GM21619 (cell line): Measurements from ENCODE around the gene MAGI1.

Experiments used
- ATAC-seq: cut with Tn5 transposase; IDR thresholded peaks from one replicate; pipeline ENCODE4 v1.9.1; 2021; ENCODE audit not compliant: unreplicated experiment

MAGI1 gene

GRCh38 chr3:65411367-65411766 lies 627.4 kb downstream of the MAGI1 start:
- no peak for ATAC-seq

GRCh38 chr3:65409176-65409569 lies 629.5 kb downstream of the MAGI1 start:
- ATAC-seq = no peak

DNA sequence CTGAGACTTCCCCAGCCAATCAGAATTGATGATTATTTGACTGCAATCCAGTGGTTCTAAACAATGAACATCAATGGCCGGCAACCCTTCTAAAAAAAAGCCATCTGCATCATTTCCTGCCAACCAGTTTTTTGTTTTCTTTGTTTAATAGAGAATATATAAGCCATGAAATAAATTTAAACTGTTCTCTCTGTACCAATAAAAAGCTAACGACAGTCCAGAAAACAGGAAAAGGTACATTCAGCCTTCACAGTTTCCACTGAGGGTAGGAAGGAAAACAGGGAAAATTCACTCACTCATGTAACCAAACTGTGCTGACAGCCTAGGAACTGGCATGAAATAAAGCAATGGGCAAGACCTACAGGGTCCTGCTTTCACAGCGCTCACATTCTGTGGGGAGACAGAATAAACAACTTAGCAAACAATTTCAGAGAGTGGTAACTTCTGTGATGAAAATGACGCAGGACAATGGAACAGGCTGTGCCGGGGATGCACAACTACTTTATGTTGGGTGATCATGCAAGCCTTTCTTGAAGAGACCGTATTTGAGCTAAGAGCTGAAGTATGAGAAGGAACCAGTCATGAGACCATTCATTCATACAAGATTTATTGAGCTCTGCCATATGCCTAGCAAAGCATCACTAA lies 630.1 kb downstream of the MAGI1 start:
- ATAC-seq = no peak

GRCh38 chr3:65406470-65406869 lies 632.2 kb downstream of the MAGI1 start:
- ATAC-seq = no peak

DNA sequence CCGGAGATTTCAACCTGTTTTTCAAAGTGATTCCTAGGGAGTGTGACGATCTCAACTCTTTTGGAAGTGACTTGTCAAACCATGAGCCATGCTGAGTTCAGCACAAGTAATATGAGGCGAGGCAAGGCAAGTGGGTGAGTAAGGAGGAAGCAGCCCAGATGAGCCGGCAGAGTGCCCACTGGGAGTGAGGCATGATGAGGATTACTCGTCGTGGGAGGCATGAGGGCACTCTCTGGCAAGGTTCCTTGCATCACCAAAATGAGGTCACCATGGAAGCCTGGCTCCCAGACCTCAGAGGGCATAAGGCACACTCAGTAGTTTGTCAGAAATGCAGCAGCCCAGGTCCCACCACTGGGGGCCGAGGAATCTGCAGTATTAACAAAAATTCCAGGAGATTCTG lies 636.1 kb downstream of the MAGI1 start:
- ATAC-seq = no peak

- no peak for ATAC-seq
Observed at GRCh38 chr3:65401359-65402305, 637.1 kb downstream of the MAGI1 start.

DNA sequence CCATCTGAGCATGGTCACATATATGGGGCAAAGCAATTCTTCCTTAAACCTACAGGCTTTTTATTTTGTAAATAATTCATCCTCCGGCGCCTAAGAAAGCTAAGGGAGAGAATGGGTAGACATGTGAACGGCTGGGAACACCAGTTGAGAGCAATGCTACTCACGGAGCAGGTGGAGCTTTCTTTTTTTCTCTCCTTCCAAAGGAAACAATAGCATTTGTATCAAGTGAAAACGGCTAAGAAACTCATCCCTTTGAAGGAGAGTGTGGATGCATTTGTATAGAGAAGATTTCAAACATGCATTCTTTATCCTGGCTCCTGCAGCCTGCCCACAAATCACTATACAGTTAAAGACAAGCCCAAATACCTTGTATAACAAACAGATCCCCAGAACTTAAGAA lies 637.8 kb downstream of the MAGI1 start:
- no peak for ATAC-seq

- ATAC-seq = no peak
Observed at GRCh38 chr3:65398953-65399352, 639.8 kb downstream of the MAGI1 start.

DNA sequence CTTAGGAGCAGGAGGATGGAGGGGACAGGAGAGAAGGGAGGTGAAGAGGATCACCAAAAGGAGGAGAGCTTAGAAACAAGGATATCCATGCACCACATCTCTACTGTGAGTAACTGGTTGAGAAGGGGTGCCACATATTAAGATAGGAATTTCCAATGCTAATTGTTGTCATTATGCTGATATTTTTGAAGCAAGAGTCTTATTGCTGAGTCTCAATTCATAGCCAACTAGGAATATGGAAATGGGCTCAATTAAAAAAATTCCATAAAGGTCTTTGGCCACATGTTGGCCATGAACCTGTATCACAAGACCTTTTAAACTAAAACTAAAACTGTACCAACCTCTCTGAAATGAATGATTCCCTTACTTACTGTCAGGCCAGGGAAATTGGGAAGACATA lies 642.6 kb downstream of the MAGI1 start:
- ATAC-seq = no peak

DNA sequence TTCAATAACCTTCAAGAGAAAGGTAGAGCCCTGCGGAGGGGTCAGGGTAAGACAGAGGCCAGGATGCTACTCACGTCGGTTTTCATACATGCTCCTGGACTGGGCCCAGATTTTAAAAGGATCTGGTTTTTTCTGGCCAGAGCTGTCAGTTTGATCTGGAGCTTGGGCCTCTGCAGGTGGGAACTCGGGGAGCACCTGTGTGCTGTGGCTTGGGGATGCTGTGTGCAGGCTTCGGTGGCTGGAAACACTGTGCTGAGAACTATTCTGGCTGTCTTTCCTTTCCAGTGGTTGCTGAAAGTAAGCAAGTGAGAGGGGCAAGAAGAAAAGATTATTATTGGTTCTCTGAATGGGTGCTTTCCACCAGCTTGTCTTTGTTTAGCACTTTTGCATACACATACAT lies 647.6 kb downstream of the MAGI1 start:
- no peak for ATAC-seq

GRCh38 chr3:65385805-65386204 lies 652.9 kb downstream of the MAGI1 start:
- ATAC-seq = no peak

GRCh38 chr3:65381496-65382010 lies 657.2 kb downstream of the MAGI1 start:
- no peak for ATAC-seq

DNA sequence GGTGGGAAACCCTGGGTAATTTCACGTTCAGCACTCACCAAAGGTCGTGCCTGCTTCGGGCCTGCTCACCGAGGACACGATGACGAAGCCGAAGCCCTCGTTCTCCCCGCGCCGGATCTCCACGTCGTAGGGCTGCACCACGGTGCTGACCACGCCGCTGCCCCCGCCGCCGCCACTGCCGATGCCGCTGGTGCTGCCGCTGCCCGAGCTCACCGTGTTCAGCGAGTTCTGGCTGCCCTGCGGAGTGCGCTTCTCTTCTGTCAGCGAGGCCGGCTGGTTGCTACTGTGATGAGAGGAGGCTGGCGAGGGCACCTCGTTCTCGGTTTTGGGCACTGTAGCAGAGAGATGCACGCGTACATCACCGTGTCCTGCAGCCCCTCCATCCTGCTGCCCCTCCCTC lies 659.5 kb downstream of the MAGI1 start:
- no peak for ATAC-seq

DNA sequence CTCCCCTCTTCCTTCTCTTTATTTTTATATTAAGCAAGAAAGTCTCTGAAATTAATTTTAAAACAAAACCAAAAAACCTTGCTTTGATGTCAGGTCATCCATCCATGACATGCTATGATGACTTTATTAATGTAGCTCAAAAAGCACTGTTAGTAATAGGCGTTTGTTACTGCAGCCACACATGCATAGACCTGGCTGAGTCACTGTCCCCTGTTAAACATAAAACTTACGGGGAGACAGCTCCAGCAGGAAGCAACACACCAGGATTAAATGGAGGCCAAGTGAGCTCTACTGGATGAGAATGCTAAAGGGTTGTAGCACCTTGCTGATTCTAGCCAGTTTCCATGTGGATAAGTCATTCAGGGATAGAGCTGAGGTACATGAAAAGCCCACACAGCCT lies 661.1 kb downstream of the MAGI1 start:
- no peak for ATAC-seq

DNA sequence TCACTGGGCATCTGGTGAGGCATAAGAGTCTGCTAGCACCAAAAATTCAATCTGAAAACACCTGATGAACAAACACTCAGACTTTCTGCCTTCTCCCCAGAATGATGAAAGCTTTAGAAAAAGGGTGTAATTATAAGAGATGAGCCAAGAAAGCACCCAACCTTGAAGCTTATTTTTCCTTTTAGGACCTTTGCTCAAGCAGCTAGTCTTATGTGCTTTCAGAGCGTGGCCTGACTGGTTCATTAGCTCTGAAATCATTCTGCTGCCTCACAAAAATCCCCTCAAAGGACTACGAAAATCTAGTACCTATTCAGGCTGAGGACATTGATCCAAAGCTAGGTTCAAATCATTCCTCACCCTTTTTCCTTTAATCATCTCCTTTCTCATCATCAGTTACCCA lies 662.3 kb downstream of the MAGI1 start:
- ATAC-seq = no peak

- no peak for ATAC-seq
Observed at GRCh38 chr3:65371053-65371452, 667.7 kb downstream of the MAGI1 start.

DNA sequence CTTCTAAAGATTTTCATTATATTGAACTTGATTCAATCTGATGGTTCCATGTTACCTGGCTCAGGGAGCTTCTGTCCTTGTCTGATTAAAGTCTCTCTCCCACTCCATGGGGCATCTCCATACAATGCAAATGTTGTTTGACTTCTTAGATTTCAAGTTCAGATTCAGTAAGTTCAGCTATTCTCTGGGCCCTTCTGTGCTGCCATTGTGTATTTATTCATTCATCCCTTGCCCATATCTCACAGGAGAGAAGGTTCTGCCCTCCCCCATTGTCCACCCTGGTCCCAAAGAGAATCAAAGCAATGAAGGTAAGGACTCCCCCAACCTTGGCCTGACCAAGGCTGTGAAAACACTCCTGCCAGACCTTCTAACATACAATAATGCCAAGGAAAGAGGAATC lies 669.9 kb downstream of the MAGI1 start:
- no peak for ATAC-seq

DNA sequence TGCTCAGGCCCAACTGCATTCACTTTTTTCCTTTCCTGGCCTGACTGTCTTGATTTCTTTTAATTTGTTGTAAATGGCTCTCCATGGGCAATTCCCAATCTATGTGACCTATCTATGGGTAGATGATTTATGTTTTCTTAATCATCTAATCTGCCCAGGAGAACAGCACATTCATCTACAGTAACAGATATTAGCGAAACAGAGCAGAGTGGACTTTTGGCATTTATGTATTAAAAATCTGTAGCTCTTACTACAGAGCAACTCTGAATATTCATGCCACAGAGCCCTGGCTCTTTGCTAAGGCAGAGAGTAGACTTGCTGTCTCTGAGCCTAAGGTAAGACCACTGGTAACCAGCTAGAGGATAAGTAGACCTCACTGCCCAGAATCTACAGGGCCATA lies 676.0 kb downstream of the MAGI1 start:
- no peak for ATAC-seq

GRCh38 chr3:65361448-65361847 lies 677.3 kb downstream of the MAGI1 start:
- ATAC-seq = no peak

GRCh38 chr3:65356331-65357248 lies 682.1 kb downstream of the MAGI1 start:
- no peak for ATAC-seq

DNA sequence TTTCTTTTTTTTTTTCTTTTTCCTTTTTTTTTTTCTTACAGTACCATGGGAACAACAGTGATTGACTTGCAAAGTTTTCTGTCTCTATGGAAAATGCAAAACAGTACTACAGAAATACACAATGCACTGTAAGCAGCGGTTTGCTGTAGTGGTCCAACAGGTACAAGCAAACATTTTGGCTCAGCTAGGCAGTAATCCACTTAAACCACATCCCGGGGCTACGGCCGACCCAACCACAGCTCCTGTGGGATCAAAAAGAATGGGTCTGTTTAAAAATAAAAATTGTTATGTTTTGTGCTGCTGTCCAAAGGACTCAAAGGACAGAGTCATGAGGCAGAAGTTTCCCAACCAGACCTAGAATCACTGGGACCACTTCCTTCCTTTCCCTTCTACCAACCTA lies 683.8 kb downstream of the MAGI1 start:
- no peak for ATAC-seq
